Astrocyte of the spinal cord (primary cell): Measurements from ENCODE around the gene LBHD2.

Source experiments
- DNase-seq: peaks from one replicate; pipeline ENCODE4 v3.0.0; 2011; ENCODE audit warnings: low read depth, low spot score
- H3K4me3 ChIP-seq: 2 replicates; pipeline ENCODE4 v1.5.1; 2011; ENCODE audit warnings: low read depth, mild to moderate bottlenecking, low read length, moderate library complexity
- in situ Hi-C: cut with HindIII; loops from 2 replicates; pipeline ENCODE4 v1.10.0; 2017; ENCODE audit warnings: low sequenced_read_pairs
- TF ChIP-seq, protein P1 (sequence below): IDR thresholded peaks from 2 replicates; pipeline ENCODE4 v1.5.1; 2012; ENCODE audit warnings: low read depth, mild to moderate bottlenecking, low read length, inconsistent platforms

The LBHD2 gene

DNA sequence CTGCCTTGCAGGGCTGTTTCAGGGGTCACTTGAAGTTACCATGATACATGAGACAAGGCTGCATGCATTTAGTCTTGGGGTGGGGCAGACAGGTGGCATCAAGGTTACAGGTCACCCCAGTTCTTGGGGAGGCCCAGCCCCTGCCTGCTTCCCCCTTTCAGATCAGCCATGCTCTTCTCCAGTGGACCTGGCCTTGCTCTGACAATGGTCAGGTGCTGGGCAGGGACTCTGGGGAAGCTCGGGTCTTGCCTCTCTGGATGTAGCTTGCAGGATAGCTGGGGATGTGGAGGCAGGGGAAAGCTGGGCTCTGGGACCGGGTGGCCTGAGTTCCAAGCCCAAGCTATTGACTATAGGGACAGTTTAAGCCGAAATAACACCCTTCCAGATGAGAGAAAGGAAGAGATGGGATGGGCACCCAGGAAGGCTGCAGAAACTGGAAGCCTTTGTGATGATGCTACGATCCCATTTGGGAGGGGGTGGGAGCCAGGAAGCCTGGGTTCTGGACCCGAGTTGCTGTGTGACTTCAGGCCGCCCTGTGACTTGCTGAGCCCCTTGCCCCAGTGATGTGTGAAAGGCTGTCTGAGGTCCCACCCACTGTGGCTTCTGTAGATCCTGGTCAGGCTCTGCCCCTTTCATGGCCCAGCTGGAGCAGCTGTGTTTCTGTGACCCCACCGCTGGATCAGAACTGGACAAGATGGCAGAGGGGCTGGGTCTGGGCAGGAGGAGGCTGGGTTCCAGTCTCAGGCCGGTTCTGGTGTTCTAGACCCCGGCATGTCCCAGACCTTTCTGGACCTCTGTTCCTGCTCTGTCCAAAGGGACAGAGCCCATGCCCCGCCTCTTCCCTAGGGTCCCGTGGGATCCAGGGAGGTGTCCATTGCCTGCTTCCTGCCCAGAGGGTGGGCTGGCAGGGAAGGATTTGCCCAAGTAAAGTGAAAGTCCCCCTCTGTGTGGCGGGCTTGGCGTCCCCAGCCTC, 41.4 kb downstream of the LBHD2 start:
- in situ Hi-C loops = no loop called here
- no peak overlapping the region for H3K4me3 ChIP-seq
- TF ChIP-seq, protein P1, sequence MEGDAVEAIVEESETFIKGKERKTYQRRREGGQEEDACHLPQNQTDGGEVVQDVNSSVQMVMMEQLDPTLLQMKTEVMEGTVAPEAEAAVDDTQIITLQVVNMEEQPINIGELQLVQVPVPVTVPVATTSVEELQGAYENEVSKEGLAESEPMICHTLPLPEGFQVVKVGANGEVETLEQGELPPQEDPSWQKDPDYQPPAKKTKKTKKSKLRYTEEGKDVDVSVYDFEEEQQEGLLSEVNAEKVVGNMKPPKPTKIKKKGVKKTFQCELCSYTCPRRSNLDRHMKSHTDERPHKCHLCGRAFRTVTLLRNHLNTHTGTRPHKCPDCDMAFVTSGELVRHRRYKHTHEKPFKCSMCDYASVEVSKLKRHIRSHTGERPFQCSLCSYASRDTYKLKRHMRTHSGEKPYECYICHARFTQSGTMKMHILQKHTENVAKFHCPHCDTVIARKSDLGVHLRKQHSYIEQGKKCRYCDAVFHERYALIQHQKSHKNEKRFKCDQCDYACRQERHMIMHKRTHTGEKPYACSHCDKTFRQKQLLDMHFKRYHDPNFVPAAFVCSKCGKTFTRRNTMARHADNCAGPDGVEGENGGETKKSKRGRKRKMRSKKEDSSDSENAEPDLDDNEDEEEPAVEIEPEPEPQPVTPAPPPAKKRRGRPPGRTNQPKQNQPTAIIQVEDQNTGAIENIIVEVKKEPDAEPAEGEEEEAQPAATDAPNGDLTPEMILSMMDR = no peak
- no peak for DNase-seq

DNA sequence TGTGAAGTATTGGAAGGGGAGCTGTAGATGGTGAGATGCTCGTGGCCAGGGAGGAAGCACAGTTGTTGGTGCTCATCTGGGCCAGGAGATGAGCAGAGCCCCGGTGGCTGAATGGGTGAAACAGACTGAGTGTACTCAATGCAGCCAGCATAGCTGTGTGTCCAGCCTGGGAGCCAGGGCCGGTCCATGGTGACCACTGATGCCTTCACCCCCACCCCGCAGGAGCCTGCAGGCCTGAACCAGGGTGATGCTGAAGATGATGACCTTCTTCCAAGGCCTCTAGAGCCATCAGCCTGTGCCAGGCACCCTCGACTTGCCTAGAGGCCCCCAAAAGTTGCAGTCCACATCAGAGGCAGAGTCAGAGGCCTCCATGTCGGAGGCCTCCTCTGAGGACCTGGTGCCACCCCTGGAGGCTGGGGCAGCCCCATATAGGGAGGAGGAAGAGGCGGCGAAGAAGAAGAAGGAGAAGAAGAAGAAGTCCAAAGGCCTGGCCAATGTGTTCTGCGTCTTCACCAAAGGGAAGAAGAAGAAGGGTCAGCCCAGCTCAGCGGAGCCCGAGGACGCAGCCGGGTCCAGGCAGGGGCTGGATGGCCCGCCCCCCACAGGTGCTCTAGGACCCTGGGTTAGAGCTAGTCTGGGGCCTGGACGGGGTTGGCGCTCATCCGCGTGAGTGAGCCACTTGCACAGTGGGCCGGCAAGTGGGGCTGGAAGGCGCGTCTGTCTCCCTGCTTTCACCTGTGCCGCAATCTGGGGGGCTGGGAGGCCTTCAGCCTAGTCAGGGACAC, 42.3 kb downstream of the LBHD2 start:
- in situ Hi-C loops = no loop called here
- H3K4me3 ChIP-seq = no peak overlapping the region
- TF ChIP-seq, protein P1 = no peak
- no peak for DNase-seq

DNA sequence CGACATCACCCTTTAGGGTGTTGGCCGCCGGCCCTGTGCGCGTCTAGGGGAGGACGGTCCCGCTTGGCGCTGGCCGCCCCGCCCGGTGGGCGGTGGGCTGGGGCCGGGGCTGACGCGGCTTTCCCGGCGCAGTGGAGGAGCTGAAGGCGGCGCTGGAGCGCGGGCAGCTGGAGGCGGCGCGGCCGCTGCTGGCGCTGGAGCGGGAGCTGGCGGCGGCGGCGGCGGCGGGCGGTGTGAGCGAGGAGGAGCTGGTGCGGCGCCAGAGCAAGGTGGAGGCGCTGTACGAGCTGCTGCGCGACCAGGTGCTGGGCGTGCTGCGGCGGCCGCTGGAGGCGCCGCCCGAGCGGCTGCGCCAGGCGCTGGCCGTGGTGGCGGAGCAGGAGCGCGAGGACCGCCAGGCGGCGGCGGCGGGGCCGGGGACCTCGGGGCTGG, 42.9 kb downstream of the LBHD2 start:
- TF ChIP-seq, protein P1 = no peak
- no peak overlapping the region for H3K4me3 ChIP-seq
- in situ Hi-C loops = no loop called here
- DNase-seq = no peak

DNA sequence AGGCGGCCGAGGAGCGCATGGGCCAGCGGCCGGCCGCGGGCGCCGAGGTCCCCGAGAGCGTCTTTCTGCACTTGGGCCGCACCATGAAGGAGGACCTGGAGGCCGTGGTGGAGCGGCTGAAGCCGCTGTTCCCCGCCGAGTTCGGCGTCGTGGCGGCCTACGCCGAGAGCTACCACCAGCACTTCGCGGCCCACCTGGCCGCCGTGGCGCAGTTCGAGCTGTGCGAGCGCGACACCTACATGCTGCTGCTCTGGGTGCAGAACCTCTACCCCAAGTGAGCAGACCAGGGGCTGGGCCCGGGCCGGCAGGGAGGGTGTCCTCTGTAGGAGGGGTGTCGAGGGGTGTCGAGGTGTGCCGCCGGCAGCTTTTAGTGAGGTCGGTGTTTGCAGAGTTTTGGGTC, 43.3 kb downstream of the LBHD2 start:
- no peak for DNase-seq
- in situ Hi-C loops = no loop called here
- TF ChIP-seq, protein P1 = no peak
- H3K4me3 ChIP-seq = no peak overlapping the region

DNA sequence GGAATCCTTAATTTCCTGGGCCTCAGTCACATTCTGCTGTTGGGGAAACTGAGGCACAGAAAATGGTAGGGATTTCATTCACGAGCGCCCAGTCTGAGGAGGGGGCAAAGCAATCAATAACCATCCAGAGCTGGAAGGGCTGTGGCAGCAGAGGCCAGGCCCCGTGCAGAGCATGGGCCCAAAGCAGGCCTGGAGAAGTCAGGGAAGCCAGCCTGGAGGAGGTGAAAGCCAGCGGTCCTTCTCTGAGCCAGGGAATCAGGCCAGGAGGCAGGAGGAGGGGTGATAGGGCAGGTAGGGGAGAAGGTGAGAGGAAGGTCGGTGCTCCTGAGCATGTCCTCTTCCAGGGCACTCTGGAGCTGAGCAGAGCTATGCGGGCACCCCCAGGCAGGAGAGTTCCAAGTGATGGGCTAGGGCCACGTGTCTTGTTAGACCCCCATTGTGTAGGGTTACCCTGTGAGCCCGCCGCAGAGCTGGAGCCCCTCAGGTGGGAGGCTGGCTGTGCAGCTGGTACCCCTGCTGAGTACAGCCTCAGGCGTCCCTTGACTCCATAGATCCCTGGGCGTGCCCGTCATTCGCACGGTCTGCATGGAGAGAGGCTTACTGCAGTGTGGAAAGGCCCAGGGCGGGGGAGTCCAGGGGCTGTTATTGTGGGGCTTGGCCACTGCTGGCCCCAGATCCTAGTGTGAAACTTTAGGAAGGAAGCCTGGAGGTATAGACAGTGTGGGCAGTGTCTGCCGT, 44.0 kb downstream of the LBHD2 start:
- DNase-seq = no peak
- no peak overlapping the region for H3K4me3 ChIP-seq
- in situ Hi-C loops = no loop called here
- TF ChIP-seq, protein P1 = no peak

DNA sequence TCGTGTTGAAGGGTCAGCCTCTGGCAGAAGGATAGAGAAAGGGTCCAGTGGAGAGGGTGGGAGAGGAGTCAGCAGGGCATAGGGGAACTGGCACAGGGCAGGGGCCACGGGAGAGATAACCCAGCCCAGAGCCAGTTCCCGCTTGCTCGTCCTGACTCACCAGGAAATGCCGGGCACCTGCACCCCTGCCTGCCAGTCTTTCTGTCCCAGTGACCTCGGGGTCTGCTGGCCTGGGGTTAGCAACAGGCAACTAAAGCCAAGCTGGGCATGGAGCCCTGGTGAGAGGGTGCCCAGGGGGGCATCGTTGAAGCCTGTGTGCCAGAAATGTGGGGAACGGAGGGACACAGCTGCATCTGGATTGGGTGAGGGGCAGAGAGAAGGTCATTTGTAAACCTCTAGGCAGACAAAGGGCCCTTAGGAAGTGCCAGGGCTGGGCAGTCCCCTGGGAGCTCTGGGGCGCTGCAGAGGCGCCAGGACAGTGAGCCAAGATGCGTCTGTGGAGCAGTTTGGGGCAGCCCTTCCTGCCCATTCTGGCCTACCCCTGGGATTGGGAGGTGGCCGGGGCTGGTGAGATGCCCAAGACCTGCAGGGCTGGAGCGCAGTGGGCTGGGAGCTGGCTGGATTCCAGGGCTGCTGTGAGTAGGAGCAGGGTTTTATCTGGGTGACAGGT, 44.8 kb downstream of the LBHD2 start:
- no peak overlapping the region for H3K4me3 ChIP-seq
- in situ Hi-C loops = no loop called here
- no peak for DNase-seq
- TF ChIP-seq, protein P1 = no peak
